Calu3 (cell line): Measurements from ENCODE around the gene OASL. TPM values are rescaled to one million over a fixed set of nuclear protein-coding genes. Genes with fewer than 3 reads are reported as not detected.

Experiments
- BruUV-seq: library from RNA; stranded (reverse); fragments of 400-500 nt; replicated peaks from 2 replicates; lab custom pipeline; 2021; lab: Mats Ljungman, UMichigan
- CTCF ChIA-PET: fragments of 300-600 bp; sonication (Branson Sonifier 250); formaldehyde crosslinking; loops from one replicate; lab custom pipeline; 2022; ENCODE audit warnings: antibody characterized with exemption; lab: Charles Lee
- DNase-seq: peaks from one replicate; pipeline ENCODE4 v3.0.0; 2022
- H3K27ac Mint-ChIP-seq: one replicate; pipeline ENCODE4 v1.8.0; 2022; ENCODE audit warnings: mixed read lengths; ENCODE audit not compliant: unreplicated experiment
- H3K27me3 Mint-ChIP-seq: one replicate; pipeline ENCODE4 v1.8.0; 2022; ENCODE audit warnings: mixed read lengths; ENCODE audit not compliant: unreplicated experiment
- H3K36me3 Mint-ChIP-seq: one replicate; pipeline ENCODE4 v1.8.0; 2022; ENCODE audit warnings: mild to moderate bottlenecking, moderate library complexity, mixed read lengths; ENCODE audit not compliant: insufficient read depth, unreplicated experiment
- H3K4me1 Mint-ChIP-seq: one replicate; pipeline ENCODE4 v1.8.0; 2022; ENCODE audit warnings: mild to moderate bottlenecking, low read depth, mixed read lengths; ENCODE audit not compliant: unreplicated experiment
- H3K4me3 Mint-ChIP-seq: one replicate; pipeline ENCODE4 v1.8.0; 2022; ENCODE audit warnings: mild to moderate bottlenecking, low read depth, moderate library complexity, mixed read lengths; ENCODE audit not compliant: unreplicated experiment
- H3K9me3 Mint-ChIP-seq: one replicate; pipeline ENCODE4 v1.8.0; 2022; ENCODE audit warnings: low read depth, mixed read lengths; ENCODE audit not compliant: unreplicated experiment
- intact Hi-C: fragments of 100-400 bp; cut with micrococcal nuclease; formaldehyde crosslinking; loops from one replicate; pipeline ENCODE4 v1.10.0; 2022; ENCODE audit not compliant: unreplicated experiment
- total RNA-seq: library from RNA; stranded (reverse); gene quantifications from 2 replicates; pipeline ENCODE4 v1.2.3, GENCODE V29; 2022
- TF ChIP-seq, protein P1 (sequence below): fragments of 200-600 bp; IDR thresholded peaks from one replicate; pipeline ENCODE4 v1.8.0; 2022; ENCODE audit warnings: antibody characterized with exemption; ENCODE audit not compliant: unreplicated experiment

OASL gene
- total RNA-seq, 1 experiment from 2014 or later: 73.7 TPM

DNA sequence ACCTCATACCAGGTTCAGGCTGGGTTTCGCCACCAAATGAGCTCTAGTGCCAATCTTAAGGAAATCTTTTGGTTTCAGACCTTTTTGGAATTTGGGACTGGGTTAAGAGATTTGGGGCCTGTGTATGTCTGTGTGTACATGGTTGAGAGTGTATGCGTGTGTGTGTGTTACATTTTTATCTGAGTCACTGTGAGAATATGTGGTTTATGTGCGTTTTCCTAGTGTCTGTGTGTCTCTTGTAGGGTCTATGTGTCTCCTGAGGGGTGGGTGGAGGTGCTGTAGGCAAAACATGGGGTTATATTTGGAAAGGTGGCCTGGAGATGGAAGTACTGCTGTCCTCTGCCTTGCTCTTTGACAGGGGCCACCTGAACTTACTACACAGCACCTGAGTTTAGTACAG lies 40.6 kb downstream of the OASL start:
- intact Hi-C loops: no loop called here
- no peak for DNase-seq
- no peak overlapping the region for H3K27ac Mint-ChIP-seq
- no peaks in the 10 kb centered on the region for H3K27me3 Mint-ChIP-seq
- TF ChIP-seq, protein P1, sequence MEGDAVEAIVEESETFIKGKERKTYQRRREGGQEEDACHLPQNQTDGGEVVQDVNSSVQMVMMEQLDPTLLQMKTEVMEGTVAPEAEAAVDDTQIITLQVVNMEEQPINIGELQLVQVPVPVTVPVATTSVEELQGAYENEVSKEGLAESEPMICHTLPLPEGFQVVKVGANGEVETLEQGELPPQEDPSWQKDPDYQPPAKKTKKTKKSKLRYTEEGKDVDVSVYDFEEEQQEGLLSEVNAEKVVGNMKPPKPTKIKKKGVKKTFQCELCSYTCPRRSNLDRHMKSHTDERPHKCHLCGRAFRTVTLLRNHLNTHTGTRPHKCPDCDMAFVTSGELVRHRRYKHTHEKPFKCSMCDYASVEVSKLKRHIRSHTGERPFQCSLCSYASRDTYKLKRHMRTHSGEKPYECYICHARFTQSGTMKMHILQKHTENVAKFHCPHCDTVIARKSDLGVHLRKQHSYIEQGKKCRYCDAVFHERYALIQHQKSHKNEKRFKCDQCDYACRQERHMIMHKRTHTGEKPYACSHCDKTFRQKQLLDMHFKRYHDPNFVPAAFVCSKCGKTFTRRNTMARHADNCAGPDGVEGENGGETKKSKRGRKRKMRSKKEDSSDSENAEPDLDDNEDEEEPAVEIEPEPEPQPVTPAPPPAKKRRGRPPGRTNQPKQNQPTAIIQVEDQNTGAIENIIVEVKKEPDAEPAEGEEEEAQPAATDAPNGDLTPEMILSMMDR: no peak
- H3K36me3 Mint-ChIP-seq: peaks cover 47% of the 10 kb centered on the region
- CTCF ChIA-PET: no interaction called here
- BruUV-seq: no TSS peak
- H3K4me1 Mint-ChIP-seq: peaks cover 12% of the 10 kb centered on the region
- H3K9me3 Mint-ChIP-seq: peaks cover 11% of the 10 kb centered on the region
- H3K4me3 Mint-ChIP-seq: no peak overlapping the region

GRCh38 chr12:120997448-120997847 lies 41.6 kb downstream of the OASL start:
- Mint-ChIP-seq H3K4me1 (peaks cover 12% of the 10 kb centered on the region), H3K36me3 (peaks cover 38% of the 10 kb centered on the region), H3K4me3 (no peak overlapping the region), H3K9me3 (peaks cover 11% of the 10 kb centered on the region), H3K27me3 (no peaks in the 10 kb centered on the region), H3K27ac (no peak overlapping the region)
- TF ChIP-seq, protein P1: no peak
- intact Hi-C loops: no loop called here
- CTCF ChIA-PET: interaction anchor here (0.8 kb wide), 1 partner anchor 19 kb away, joined by 4 read pairs; the partner anchor contains the start of gene HNF1A
- no peak for DNase-seq
- BruUV-seq: no TSS peak

DNA sequence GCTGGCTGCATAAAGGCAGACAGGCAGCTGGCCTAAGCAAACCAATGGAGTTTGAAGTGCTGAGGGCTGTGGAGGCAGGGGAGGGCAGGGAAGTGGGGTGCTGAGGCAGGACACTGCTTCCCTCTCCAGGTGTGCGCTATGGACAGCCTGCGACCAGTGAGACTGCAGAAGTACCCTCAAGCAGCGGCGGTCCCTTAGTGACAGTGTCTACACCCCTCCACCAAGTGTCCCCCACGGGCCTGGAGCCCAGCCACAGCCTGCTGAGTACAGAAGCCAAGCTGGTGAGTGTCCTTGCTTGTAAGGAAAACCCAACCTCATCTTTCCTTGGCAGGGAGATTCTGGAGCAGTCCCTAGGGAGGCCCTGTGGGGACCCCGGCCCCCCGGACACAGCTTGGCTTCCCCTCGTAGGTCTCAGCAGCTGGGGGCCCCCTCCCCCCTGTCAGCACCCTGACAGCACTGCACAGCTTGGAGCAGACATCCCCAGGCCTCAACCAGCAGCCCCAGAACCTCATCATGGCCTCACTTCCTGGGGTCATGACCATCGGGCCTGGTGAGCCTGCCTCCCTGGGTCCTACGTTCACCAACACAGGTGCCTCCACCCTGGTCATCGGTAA lies 42.8 kb downstream of the OASL start:
- Mint-ChIP-seq H3K4me3 (no peak overlapping the region), H3K9me3 (peaks cover 11% of the 10 kb centered on the region), H3K36me3 (peaks cover 30% of the 10 kb centered on the region), H3K4me1 (peaks cover 2% of the 10 kb centered on the region), H3K27me3 (no peaks in the 10 kb centered on the region), H3K27ac (no peak overlapping the region)
- CTCF ChIA-PET: no interaction called here
- intact Hi-C loops: no loop called here
- TF ChIP-seq, protein P1: no peak
- no TSS peak for BruUV-seq
- no peak for DNase-seq

- TF ChIP-seq, protein P1: no peak
- Mint-ChIP-seq H3K36me3 (peaks cover 30% of the 10 kb centered on the region), H3K9me3 (peaks cover 11% of the 10 kb centered on the region), H3K27ac (no peak overlapping the region), H3K4me3 (no peak overlapping the region), H3K27me3 (no peaks in the 10 kb centered on the region), H3K4me1 (no peaks in the 10 kb centered on the region)
- CTCF ChIA-PET: interaction anchor here (0.6 kb wide), 1 partner anchor 23 kb away, joined by 3 read pairs; no protein-coding TSS in a partner anchor
- intact Hi-C loops: no loop called here
- no TSS peak for BruUV-seq
- no peak for DNase-seq
These were observed 44.3 kb downstream of the OASL start for GRCh38 chr12:120994589-120995337.
